ENCODE results near the gene PXMP4. TPM values are rescaled to one million over a fixed set of nuclear protein-coding genes. Genes with fewer than 3 reads are reported as not detected.

The PXMP4 gene
- polyA plus RNA-seq, 2 of the 4 experiments (the other 2 are of a cell fraction) = 4.5 to 6.6 TPM

GRCh38 chr20:33731693-33732165 is 11.6 kb upstream of the PXMP4 start, which contains the start of gene ZNF341:
ZNF341 (plus strand) TSS chr20:33731996; CDS start chr20:33732022, 26 bp downstream.
- ChIA-PET CTCF (interaction anchor here (0.6 to 2.3 kb wide), 26 partner anchors 9 to 525 kb away, joined by 3 to 10 read pairs (median 4); partner anchors contain the start of gene CHMP4B), POLR2A (interaction anchor here (0.6 to 3.1 kb wide), 8 partner anchors 12 to 288 kb away, joined by 4 to 14 read pairs (median 8); partner anchors contain the start of genes CBFA2T2, CHMP4B, PXMP4 and RALY)
- DNase-seq (ENCODE audit: low read depth in 1 of 2, low spot score in 1 of 2) (peak; percentile 55 to 91), FAIRE-seq (no peak), ATAC-seq (peak; percentile 79 to 80)
- Histone ChIP-seq H3K9me3 (peaks cover 17% of the 10 kb centered on the region), H3K27ac (peak within 1 kb of the TSS; percentile 98), H3K4me2 (peak within 1 kb of the TSS; percentile 97), H3K4me3 (peak within 1 kb of the TSS; percentile 58), H3K4me1 (peaks cover 28% of the 10 kb centered on the region)
- 18% methylated on average over 20 of the region's 57 CpGs for whole genome bisulfite sequencing (ENCODE audit: missing lambda C conversion rate)
- TF ChIP-seq POLR2AphosphoS2 (conservative IDR thresholded peaks at IDR 0.05; ENCODE audit: low read length) (no peak), RCOR1 (IDR thresholded peaks at IDR 0.05; ENCODE audit: low read depth, low read length) (no peak), NPAS2 (CRISPR knock-in tag; IDR thresholded peaks at IDR 0.05; ENCODE audit: borderline replicate concordance) (no peak), CEBPB (IDR thresholded peaks at IDR 0.05) (no peak), RNF2 (IDR thresholded peaks at IDR 0.05; ENCODE audit: borderline replicate concordance, low read depth) (no peak), HDAC2 (IDR thresholded peaks at IDR 0.05) (no peak), E2F6 (IDR thresholded peaks at IDR 0.05; ENCODE audit: borderline replicate concordance, low read depth) (no peak), EP300 (IDR thresholded peaks at IDR 0.05) (0 out of 5 replicates have a peak, but pooled peaks of 1 of the 2 experiments have one; percentile 41), RARB (CRISPR knock-in tag; IDR thresholded peaks at IDR 0.05) (no peak), MAFK (IDR thresholded peaks at IDR 0.05; ENCODE audit: partially characterized antibody) (no peak), RAD21 (conservative IDR thresholded peaks at IDR 0.05 in 1 of 2, IDR thresholded peaks at IDR 0.05 in 1 of 2) (peak; percentile 60 to 86), FOSB (CRISPR knock-in tag; IDR thresholded peaks at IDR 0.05) (no peak), TP53 (CRISPR knock-in tag; IDR thresholded peaks at IDR 0.05) (no peak), TFCP2L1 (CRISPR knock-in tag; IDR thresholded peaks at IDR 0.05) (no peak), JUN (IDR thresholded peaks at IDR 0.05) (no peak; a peak in 1 of 5 replicates), HOXA7 (CRISPR knock-in tag; IDR thresholded peaks at IDR 0.05) (no peak), MAX (IDR thresholded peaks at IDR 0.05) (no peak), HES2 (IDR thresholded peaks at IDR 0.05) (no peak), ZC3H11A (IDR thresholded peaks at IDR 0.05) (no peak), POLR2A (IDR thresholded peaks at IDR 0.05; ENCODE audit: low read length) (no peak; the same call in 1 of the 2 replicates), ZNF302 (CRISPR knock-in tag; IDR thresholded peaks at IDR 0.05) (no peak), MAZ (IDR thresholded peaks at IDR 0.05; ENCODE audit: borderline replicate concordance, low read depth, low read length) (no peak), SMC3 (IDR thresholded peaks at IDR 0.05) (peak; percentile 87), HOXB13 (CRISPR knock-in tag; IDR thresholded peaks at IDR 0.05; ENCODE audit: low read depth) (no peak), FOXS1 (CRISPR knock-in tag; IDR thresholded peaks at IDR 0.05) (no peak), ZFP36 (IDR thresholded peaks at IDR 0.05; ENCODE audit: borderline replicate concordance, partially characterized antibody) (no peak), USF2 (IDR thresholded peaks at IDR 0.05) (no peak), EHMT2 (IDR thresholded peaks at IDR 0.05; ENCODE audit: low read depth) (no peak), NFE2L2 (conservative IDR thresholded peaks at IDR 0.05; ENCODE audit: low read length) (no peak)
- TF ChIP-seq, protein P1, sequence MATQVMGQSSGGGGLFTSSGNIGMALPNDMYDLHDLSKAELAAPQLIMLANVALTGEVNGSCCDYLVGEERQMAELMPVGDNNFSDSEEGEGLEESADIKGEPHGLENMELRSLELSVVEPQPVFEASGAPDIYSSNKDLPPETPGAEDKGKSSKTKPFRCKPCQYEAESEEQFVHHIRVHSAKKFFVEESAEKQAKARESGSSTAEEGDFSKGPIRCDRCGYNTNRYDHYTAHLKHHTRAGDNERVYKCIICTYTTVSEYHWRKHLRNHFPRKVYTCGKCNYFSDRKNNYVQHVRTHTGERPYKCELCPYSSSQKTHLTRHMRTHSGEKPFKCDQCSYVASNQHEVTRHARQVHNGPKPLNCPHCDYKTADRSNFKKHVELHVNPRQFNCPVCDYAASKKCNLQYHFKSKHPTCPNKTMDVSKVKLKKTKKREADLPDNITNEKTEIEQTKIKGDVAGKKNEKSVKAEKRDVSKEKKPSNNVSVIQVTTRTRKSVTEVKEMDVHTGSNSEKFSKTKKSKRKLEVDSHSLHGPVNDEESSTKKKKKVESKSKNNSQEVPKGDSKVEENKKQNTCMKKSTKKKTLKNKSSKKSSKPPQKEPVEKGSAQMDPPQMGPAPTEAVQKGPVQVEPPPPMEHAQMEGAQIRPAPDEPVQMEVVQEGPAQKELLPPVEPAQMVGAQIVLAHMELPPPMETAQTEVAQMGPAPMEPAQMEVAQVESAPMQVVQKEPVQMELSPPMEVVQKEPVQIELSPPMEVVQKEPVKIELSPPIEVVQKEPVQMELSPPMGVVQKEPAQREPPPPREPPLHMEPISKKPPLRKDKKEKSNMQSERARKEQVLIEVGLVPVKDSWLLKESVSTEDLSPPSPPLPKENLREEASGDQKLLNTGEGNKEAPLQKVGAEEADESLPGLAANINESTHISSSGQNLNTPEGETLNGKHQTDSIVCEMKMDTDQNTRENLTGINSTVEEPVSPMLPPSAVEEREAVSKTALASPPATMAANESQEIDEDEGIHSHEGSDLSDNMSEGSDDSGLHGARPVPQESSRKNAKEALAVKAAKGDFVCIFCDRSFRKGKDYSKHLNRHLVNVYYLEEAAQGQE (IDR thresholded peaks at IDR 0.05) = no peak
- TF ChIP-seq, protein P2, sequence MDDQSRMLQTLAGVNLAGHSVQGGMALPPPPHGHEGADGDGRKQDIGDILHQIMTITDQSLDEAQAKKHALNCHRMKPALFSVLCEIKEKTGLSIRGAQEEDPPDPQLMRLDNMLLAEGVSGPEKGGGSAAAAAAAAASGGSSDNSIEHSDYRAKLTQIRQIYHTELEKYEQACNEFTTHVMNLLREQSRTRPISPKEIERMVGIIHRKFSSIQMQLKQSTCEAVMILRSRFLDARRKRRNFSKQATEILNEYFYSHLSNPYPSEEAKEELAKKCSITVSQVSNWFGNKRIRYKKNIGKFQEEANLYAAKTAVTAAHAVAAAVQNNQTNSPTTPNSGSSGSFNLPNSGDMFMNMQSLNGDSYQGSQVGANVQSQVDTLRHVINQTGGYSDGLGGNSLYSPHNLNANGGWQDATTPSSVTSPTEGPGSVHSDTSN (IDR thresholded peaks at IDR 0.05) = no peak
- TF ChIP-seq, protein P3, sequence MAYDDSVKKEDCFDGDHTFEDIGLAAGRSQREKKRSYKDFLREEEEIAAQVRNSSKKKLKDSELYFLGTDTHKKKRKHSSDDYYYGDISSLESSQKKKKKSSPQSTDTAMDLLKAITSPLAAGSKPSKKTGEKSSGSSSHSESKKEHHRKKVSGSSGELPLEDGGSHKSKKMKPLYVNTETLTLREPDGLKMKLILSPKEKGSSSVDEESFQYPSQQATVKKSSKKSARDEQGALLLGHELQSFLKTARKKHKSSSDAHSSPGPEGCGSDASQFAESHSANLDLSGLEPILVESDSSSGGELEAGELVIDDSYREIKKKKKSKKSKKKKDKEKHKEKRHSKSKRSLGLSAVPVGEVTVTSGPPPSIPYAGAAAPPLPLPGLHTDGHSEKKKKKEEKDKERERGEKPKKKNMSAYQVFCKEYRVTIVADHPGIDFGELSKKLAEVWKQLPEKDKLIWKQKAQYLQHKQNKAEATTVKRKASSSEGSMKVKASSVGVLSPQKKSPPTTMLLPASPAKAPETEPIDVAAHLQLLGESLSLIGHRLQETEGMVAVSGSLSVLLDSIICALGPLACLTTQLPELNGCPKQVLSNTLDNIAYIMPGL (CRISPR knock-in tag; IDR thresholded peaks at IDR 0.05; ENCODE audit: borderline replicate concordance) = no peak
- TF ChIP-seq, protein P4, sequence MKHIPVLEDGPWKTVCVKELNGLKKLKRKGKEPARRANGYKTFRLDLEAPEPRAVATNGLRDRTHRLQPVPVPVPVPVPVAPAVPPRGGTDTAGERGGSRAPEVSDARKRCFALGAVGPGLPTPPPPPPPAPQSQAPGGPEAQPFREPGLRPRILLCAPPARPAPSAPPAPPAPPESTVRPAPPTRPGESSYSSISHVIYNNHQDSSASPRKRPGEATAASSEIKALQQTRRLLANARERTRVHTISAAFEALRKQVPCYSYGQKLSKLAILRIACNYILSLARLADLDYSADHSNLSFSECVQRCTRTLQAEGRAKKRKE (CRISPR knock-in tag; IDR thresholded peaks at IDR 0.05; ENCODE audit: low read depth) = no peak

Data from A549 (cell line).